Stimulated activated CD4-positive, alpha-beta T cell treated with anti-CD3 and anti-CD28 coated beads, Interleukin-4, amount 100 ng/mL, for 4 hours (primary cell): Measurements from ENCODE around the gene TDG.
"Not testable (repeated sequence)": the region's sequence is repeated elsewhere in the genome, so short reads cannot be mapped to it uniquely, and the experiment has no call there.

Experiments
- DNase-seq, 2 experiments: peaks; one replicate each; pipeline ENCODE4 v3.0.0-alpha.2; 2020

The TDG gene

GRCh38 chr12:104023710-104024109 is 58.0 kb downstream of the TDG start:
- no peak for DNase-seq

DNA sequence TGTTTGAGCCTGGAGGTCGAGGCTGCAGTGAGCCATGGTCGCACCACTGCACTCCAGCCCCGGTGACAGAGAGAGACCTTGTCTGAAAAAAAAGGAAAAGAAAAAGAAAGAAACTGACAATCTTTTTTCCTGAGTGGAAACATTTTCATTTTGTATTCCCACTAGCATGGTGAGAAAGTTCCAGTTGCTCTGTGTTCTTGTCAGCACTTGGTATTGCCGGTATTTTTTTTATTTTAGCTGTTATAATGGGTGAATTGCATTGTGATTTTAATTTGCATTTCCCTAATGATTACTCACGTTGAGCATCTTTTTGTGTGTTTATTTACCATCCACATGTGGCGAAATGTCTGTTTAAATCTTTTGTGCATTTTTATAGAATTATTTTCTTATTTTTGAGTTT is 58.7 kb downstream of the TDG start:
- no peak for DNase-seq

DNA sequence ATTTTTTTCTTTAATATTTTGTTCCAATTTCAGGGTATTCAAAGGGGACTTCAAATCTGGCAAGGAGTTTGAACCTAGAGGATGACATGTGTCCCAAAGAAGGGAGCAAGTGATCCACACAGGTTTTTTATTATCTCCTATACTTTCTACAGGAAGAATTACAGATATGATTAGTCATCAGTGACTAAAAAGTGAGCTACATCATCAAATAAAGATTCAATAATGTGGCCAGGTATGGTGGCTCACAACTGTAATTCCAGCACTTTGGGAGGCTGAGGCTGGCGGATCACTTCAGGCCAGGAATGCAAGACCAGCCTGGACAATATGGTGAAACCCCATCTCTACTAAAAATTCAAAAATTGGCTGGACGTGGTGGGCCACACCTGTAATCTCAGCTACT is 60.1 kb downstream of the TDG start:
- DNase-seq, result no peak

- no peak for DNase-seq
Observed at GRCh38 chr12:104026841-104027599, 61.3 kb downstream of the TDG start.

GRCh38 chr12:104030596-104030995 is 64.9 kb downstream of the TDG start:
- DNase-seq, result not testable (repeated sequence)

- not testable (repeated sequence) for DNase-seq
Observed at GRCh38 chr12:104036143-104036542, 70.5 kb downstream of the TDG start.
